GM21390 (cell line): ENCODE data around the gene C1QL1.

Experiments
- ATAC-seq: cut with Tn5 transposase; IDR thresholded peaks from one replicate; pipeline ENCODE4 v1.9.1; 2021; ENCODE audit not compliant: unreplicated experiment

C1QL1 gene

DNA sequence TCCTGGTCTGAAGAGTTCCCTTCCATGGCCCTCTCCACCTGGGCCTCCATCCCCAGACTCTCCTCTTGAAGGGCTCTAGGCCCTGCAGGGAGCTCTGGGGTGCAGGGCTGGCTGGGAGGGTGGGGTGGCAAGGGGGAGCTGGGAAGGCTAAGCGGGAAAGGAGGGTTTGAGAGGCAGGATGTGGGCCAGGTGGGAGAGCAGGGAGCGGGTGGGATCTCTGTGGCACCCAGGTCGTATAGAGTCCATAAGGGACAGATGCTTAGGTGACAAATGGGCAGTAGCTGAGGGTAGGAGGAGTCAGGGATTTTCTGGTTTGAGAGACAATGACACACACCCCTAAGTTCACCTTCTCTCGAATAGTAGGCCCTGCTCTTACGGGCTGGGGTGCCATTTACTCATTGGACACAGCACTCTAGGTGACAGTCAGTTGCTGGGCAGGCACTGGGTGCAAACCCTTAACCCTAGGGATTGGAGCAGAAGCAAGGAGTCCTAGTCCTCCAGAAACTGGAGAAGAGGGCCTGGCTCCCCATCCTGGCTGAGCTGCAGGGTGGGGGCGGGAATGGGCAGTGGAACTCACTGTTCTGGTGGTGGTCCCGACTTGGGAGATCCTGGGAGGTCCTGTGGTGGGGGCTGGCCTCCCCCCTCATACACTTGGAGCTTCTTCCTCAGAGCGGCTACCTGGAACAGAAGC, 35.9 kb downstream of the C1QL1 start:
- no peak for ATAC-seq

DNA sequence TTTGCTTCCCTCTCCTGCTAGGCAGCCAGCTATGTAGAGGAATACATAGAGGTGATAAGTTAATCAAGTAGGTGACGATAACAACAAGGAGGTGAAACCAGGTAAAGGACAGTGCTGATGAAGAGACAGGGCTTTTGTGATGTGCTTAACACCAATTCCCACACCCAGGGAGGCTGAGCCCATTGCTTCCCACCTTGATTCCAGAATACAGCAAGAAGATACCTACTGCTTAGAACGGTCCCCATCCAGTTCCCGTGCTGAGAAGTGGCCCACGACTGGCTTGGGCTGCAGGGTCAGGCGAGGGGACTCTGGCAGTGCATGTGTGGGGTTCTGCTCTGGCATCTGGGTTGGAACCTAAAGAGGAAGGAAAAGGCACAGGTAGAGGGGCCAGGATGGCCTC, 36.7 kb downstream of the C1QL1 start:
- no peak for ATAC-seq

DNA sequence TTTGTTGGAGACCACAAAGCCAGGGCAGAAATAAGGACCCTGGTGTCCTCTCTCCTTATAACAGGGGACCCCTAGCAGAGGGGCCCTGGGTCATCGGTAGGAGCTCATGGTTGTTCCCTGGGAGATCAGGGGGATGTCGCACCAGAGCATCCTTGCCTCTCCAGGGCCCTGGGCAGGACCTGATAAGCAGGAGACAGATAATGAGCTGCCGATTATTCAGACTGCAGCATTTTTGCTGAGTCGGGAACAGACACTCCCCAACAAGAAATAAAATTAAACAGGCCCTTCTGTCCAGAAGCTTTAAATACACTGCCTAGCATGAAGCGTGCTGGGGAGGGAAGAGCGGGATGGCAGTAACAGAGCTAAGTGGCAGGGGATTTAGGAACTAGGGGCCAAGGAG, 37.4 kb downstream of the C1QL1 start:
- ATAC-seq: no peak

- no peak for ATAC-seq
These were observed 39.0 kb downstream of the C1QL1 start for GRCh38 chr17:44928950-44929720.

DNA sequence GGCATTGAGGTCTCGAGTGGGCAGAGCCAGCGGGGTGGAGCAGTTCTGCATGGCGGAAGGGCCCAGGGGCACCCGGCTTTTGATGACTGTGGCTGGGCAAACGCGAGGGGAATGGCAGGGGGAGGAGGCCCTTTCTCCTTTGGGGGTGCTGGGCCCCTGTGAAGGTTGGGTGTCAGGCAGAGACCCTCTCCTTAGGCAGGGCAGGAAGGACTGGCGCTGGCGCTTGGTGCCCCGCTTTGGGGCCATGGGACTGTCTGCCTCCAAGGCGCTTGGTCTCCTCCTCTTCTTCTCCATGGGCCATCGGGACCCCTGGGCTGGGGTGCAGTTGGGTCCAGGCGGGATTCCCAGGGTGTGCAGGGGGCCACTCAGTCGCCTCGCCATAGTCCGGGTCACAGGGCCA, 40.0 kb downstream of the C1QL1 start:
- ATAC-seq: no peak

- ATAC-seq: no peak
These were observed 40.4 kb downstream of the C1QL1 start for GRCh38 chr17:44927696-44928095.

DNA sequence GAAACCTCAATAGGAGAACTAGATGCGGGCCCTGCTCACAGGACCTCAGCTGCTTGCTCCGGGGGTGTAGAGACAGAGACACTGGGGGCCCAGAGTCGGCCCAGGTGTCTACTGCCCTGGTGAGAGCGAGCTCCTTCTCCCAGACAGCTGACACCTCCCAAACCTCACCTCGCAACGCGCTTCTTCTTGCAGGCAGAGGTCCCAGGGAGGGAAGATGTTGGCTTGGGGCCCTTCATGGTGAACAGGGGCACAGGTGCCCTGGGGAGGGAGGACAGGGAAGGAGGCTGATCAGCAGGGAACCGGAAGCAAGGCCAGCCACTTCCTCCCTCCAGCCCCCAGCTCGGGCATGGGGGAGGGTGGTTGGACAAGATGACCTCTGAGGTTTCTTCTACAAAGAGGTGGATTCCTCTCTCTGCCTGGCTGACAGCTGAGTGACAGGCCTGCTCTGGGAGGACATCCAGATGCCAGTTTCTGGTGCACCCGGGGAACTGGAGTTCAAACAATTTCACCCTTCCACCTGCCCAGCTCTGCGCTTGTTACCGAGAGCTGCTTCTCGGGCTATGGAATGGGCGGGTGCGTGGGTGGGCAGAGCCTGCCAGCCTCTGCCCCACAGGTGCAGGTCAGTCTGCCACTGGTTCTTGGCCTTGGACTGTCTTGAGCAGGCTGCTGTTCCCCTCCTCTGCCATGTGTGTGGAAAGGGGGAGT, 41.1 kb downstream of the C1QL1 start:
- ATAC-seq: no peak

DNA sequence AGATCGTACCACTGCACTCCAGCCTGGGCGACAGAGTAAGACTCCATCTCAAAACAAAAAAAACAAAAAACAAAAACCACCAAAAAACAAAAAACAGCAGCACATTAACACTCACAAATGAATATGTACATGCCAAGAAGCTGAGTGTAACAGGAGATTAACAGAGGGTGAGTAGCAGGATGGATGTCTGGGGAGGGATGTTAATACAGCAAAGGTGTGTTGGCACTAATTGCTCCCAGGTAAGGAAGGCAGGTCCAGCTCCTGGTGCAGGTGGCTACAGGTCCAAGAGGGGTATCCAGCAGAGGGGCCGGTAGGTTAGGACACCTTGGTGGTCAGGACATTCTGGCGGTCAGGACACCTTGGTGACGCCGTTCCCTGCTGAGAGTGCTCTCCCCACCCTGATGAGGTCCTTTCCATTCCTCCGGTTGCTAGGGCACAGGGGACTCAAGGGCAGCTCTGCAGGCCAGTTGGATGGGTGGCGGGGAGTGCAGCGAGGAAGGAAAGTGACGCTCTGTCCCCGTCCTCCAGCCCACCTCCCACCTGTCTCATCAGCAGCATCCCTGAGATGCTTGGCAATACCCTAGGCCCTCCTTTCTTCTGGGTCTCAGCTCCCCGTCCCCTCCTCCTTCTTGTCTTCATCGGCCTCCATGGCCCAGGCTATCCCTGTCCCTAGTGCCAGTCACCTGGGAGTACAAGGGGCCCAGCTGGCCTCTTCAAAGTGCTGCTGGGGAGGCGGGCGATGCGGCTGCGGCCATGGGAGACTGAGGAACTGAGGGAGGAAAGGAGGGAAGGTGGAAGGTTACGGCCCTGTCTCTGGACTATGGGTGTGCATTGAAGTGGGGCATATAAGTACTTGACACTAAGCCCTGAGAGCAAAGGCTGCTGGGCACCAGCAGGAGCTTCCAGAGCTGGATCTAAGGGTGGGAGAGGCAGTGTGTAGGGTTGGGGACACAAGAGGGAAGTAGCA, 42.1 kb downstream of the C1QL1 start:
- no peak for ATAC-seq

DNA sequence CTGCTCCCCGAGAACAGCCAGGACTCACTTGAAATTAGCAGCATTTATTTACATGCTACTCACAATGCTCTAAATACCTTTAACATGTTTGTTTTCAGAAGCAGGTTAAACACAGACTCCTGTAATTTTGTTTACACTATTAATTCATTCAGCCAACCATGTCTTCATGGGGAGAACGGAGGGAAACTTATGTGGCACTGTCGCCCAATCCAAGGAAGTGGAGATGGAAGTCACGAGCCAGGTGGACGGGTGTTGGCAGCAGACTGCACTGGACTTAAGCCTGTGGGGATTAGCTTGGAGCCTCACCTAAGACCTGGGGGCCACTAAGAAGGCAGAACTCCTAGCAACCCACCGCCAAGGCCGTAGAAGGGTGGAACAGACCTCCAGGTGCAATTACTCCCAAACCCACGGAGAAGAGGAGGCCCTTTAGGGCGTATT, 44.0 kb downstream of the C1QL1 start:
- no peak for ATAC-seq

DNA sequence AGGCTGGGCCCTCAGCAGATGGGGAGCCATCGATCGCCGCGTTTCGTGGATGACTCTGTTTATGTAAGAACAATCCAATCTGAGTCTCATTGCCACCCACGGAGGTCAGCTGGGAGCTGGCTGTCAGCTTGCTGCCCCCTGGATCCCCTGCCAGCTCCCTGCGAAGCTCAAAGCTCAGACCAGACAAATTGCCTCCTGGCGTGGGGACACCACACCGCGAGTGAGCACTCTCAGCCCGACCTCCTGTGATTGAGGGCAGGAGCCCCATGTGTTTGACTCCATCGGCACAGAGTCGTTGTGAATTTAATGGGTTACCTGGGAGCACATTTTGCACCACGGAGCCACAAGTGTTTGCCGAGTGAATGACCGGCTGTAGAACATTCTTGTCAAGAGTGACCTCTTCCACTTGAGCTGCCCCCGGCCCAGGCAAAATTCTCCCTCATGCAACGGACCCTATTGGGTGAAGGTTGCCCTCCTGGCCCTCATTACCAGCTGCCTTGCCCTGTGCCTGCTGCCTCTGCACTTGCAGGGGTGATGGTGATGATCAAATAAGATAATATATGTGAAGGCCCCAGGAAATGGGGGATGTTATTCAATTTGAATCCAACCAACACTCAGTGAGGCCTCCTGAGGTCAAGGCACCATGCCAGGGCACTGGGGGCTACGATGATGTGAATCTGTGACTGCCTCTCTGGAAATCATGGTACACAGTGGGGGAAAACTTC, 45.2 kb downstream of the C1QL1 start:
- no peak for ATAC-seq

- no peak for ATAC-seq
These were observed 46.0 kb downstream of the C1QL1 start for GRCh38 chr17:44922136-44922535.

- ATAC-seq: no peak
These were observed 46.8 kb downstream of the C1QL1 start for GRCh38 chr17:44921122-44921882.

GRCh38 chr17:44920565-44920940, 47.5 kb downstream of the C1QL1 start:
- ATAC-seq: no peak

DNA sequence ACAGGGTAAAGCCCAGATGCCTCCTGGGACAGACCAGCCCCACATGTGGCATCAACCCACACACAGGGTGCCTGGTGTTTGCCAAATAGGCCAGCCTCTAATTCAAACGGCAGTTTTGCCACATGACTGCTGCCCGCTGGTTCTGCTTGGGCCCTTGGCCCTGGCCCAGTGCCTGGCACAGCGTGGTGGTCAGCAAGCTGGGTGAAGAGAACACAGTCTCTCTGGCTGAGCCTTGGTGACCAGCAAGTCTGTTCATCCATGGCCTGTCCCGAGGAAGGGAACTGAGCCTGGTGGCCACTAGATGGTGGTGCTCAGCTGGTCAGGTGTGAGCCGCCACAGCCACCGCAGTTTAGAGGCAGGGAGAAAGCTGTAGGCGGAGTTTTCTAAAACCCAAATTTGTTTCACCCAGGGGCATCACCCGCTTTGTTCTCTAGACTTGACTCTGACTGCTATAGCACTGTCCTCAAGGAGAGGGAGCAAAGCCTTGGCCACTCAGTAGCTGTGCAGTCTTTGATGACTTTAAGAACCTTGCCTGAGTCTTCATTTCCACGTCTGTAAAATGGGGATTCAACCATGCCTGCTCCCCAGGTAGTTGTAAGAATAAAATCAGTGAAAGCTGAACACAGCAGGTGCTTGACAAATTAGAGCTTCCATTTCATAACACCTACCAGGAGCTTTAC, 48.1 kb downstream of the C1QL1 start:
- peak; percentile 80 for ATAC-seq

GRCh38 chr17:44919411-44919810, 48.7 kb downstream of the C1QL1 start:
- no peak for ATAC-seq

GRCh38 chr17:44918006-44918405, 50.1 kb downstream of the C1QL1 start:
- ATAC-seq: no peak

GRCh38 chr17:44917456-44917855, 50.6 kb downstream of the C1QL1 start:
- ATAC-seq: no peak

DNA sequence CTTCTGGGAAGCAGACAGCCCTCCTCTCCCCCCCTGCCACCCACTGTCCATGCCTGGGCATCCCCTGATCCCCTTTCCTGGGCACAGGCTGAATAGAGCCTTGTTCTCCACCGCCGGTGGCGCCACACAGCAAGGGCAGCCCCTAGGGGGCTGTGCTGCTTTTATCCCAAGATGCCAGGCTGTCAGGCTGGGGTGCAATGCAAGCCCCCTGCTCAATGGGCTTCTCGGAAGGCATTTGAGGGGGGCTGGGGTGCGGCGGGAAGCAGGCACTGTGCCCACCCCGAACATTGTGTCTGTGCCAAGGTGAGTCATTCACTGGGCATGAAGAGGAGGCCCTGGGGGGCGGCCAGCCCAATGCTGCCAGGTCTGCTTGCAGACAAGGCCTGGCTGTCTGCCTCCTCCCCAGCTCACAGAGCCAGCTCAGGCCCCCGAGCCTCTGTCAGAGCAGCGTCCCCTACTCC, 51.3 kb downstream of the C1QL1 start:
- ATAC-seq: no peak
